HepG2 (cell line): ENCODE measurements around the gene RFC1. TPM values are rescaled to one million over a fixed set of nuclear protein-coding genes. Genes with fewer than 3 reads are reported as not detected.

ENCODE experiments used
- CREM ChIP-seq, 2 experiments: sonication (generic) in 1 of 2; formaldehyde crosslinking in 1 of 2; IDR thresholded peaks; 2 replicates each; pipeline versions ENCODE4 v1.4.0 to v1.6.1; 2016 to 2020; ENCODE audit warnings: antibody characterized with exemption in 1 of 2, mild to moderate bottlenecking in 1 of 2, missing genetic modification reagents in 1 of 2
- DNMT1 ChIP-seq: sonication (generic); formaldehyde crosslinking; IDR thresholded peaks from 2 replicates; pipeline ENCODE4 v1.5.1; 2020; ENCODE audit warnings: mild to moderate bottlenecking, missing genetic modification reagents
- FOXK1 ChIP-seq: sonication (generic); formaldehyde crosslinking; IDR thresholded peaks from 2 replicates; pipeline ENCODE4 v1.4.0; 2020; ENCODE audit warnings: low read depth, missing genetic modification reagents, borderline replicate concordance
- GATAD1 ChIP-seq: IDR thresholded peaks from 2 replicates; pipeline ENCODE4 v1.6.1; 2016; ENCODE audit warnings: missing genetic modification reagents, missing compliant biosample characterization
- HDAC2 ChIP-seq: sonication (generic); formaldehyde crosslinking; IDR thresholded peaks from 2 replicates; pipeline ENCODE4 v1.4.0; 2020; ENCODE audit warnings: missing genetic modification reagents
- HES4 ChIP-seq: sonication (generic); formaldehyde crosslinking; IDR thresholded peaks from 2 replicates; pipeline ENCODE4 v1.9.0; 2021; ENCODE audit warnings: mild to moderate bottlenecking, missing genetic modification reagents, borderline replicate concordance
- HNRNPUL1 ChIP-seq: fragments of 200-400 bp; formaldehyde crosslinking; IDR thresholded peaks from 2 replicates; pipeline ENCODE4 v1.6.1; 2017; ENCODE audit warnings: low read depth, mild to moderate bottlenecking, low read length, moderate library complexity
- ISL2 ChIP-seq: sonication (generic); formaldehyde crosslinking; IDR thresholded peaks from 2 replicates; pipeline ENCODE4 v1.5.0; 2020; ENCODE audit warnings: missing genetic modification reagents
- JARID2 ChIP-seq: sonication (generic); formaldehyde crosslinking; IDR thresholded peaks from 2 replicates; pipeline ENCODE4 v1.8.1; 2023; ENCODE audit warnings: missing genetic modification reagents, inconsistent platforms; ENCODE audit not compliant: insufficient replicate concordance
- KDM5A ChIP-seq: fragments of 200-600 bp; sonication (generic); IDR thresholded peaks from 2 replicates; pipeline ENCODE4 v1.7.0; 2018; ENCODE audit warnings: antibody characterized with exemption, mild to moderate bottlenecking, low read length, borderline replicate concordance
- KDM6A ChIP-seq: IDR thresholded peaks from 2 replicates; pipeline ENCODE4 v1.6.1; 2016; ENCODE audit warnings: low read depth
- KLF13 ChIP-seq: sonication (generic); formaldehyde crosslinking; IDR thresholded peaks from 2 replicates; pipeline ENCODE4 v1.4.0; 2020; ENCODE audit warnings: mild to moderate bottlenecking, missing genetic modification reagents
- MIXL1 ChIP-seq: IDR thresholded peaks from 2 replicates; pipeline ENCODE4 v1.6.1; 2016
- NCOA2 ChIP-seq: sonication (generic); formaldehyde crosslinking; IDR thresholded peaks from 2 replicates; pipeline ENCODE4 v1.8.0; 2022; ENCODE audit warnings: inconsistent platforms
- NFIC ChIP-seq: IDR thresholded peaks from 2 replicates; pipeline ENCODE4 v1.6.1; 2012; ENCODE audit warnings: mild to moderate bottlenecking, low read length, inconsistent platforms
- NKX3-1 ChIP-seq: sonication (generic); formaldehyde crosslinking; IDR thresholded peaks from 2 replicates; pipeline ENCODE4 v1.5.0; 2020; ENCODE audit warnings: missing genetic modification reagents
- NR2F6 ChIP-seq, 2 experiments: IDR thresholded peaks; 2 replicates each; pipeline ENCODE4 v1.6.1; 2016; ENCODE audit warnings: antibody characterized with exemption in 1 of 2, mild to moderate bottlenecking in 1 of 2
- ONECUT2 ChIP-seq: sonication (generic); formaldehyde crosslinking; IDR thresholded peaks from 2 replicates; pipeline ENCODE4 v1.4.0; 2020; ENCODE audit warnings: missing genetic modification reagents
- PITX1 ChIP-seq: sonication (generic); formaldehyde crosslinking; IDR thresholded peaks from 2 replicates; pipeline ENCODE4 v1.5.1; 2020; ENCODE audit warnings: mild to moderate bottlenecking, missing genetic modification reagents
- RARA ChIP-seq: IDR thresholded peaks from 2 replicates; pipeline ENCODE4 v1.6.1; 2016; ENCODE audit warnings: missing genetic modification reagents, missing compliant biosample characterization
- SETDB1 ChIP-seq: sonication (generic); formaldehyde crosslinking; IDR thresholded peaks from 2 replicates; pipeline ENCODE4 v1.5.1; 2020; ENCODE audit warnings: missing genetic modification reagents, mild to moderate bottlenecking, borderline replicate concordance
- SIN3B ChIP-seq: fragments of 150-350 bp; IDR thresholded peaks from 2 replicates; pipeline ENCODE4 v1.6.1; 2014; ENCODE audit warnings: low read length
- SNAI1 ChIP-seq: sonication (generic); formaldehyde crosslinking; IDR thresholded peaks from 2 replicates; pipeline ENCODE4 v1.5.0; 2020; ENCODE audit warnings: mild to moderate bottlenecking, missing genetic modification reagents, borderline replicate concordance
- ZNF746 ChIP-seq: sonication (generic); formaldehyde crosslinking; IDR thresholded peaks from 2 replicates; pipeline ENCODE4 v1.8.0; 2022; ENCODE audit warnings: mild to moderate bottlenecking, missing genetic modification reagents
- polyA plus RNA-seq, 8 experiments: library from polyadenylated mRNA; depleted of rRNA in 3 of 8; stranded (reverse) in 7 of 8; unstranded in 1 of 8; fragments of >200 nt; fragmentation: Illumina TruSeq in 4 of 8; extraction: Trizol in 4 of 8; gene quantifications; 2 replicates each; pipeline versions ENCODE4 v1.2.1 to v1.2.3, GENCODE V29; 2011 to 2016; ENCODE audit warnings: low read depth in 4 of 8, missing spikeins in 1 of 8, mixed read lengths in 1 of 8; ENCODE audit not compliant: insufficient read depth in 1 of 8
- total RNA-seq, 5 experiments: library from RNA; depleted of rRNA; stranded (reverse); fragments of >200 nt; fragmentation: Illumina TruSeq; extraction: Trizol; gene quantifications; 2 replicates each; pipeline ENCODE4 v1.2.3, GENCODE V29; 2016; ENCODE audit warnings: low read depth in 1 of 5
- TF ChIP-seq, protein P1 (sequence below): sonication (generic); formaldehyde crosslinking; IDR thresholded peaks from 2 replicates; pipeline ENCODE4 v1.4.0; 2020; ENCODE audit warnings: low read depth, missing genetic modification reagents
- TF ChIP-seq, protein P2 (sequence below): sonication (generic); formaldehyde crosslinking; IDR thresholded peaks from 2 replicates; pipeline ENCODE4 v1.4.0; 2020; ENCODE audit warnings: missing genetic modification reagents
- TF ChIP-seq, protein P3 (sequence below): IDR thresholded peaks from 2 replicates; pipeline ENCODE4 v1.6.1; 2016; ENCODE audit warnings: low read depth, control low read depth

The RFC1 gene
- total and polyA plus RNA-seq, 2 of the 13 experiments (the other 11 are each of a cell fraction or from before 2014, with no cell fraction given), result 15.9 to 78.8 TPM

DNA sequence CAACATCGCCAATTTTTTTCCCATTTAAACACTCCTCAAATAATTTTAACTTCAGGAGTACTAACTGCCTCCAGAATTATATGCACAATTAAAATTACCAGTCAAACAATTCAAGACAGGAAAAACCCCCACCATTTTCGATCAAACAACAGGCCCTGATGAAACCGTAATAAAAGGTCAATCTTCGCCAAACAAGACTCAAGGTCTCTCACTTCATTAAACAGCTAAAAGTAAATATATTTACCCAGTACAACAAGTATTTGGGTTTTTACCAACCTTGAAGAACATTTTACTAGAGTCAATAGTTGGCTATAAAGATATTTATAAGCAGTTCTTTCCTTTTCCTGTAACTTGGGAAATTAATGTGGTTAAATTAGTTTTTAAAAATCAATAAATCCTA lies 28.3 kb downstream of the RFC1 start (continued):
- TF ChIP-seq GATAD1 (CRISPR knock-in tag) (0 out of 2 replicates have a peak, but pooled peaks have one; percentile 28), FOXK1 (CRISPR knock-in tag) (peak; percentile 69; the same call in 1 of the 2 replicates), SIN3B (no peak), NFIC (peak; percentile 69; the same call in 1 of the 2 replicates), ZNF746 (CRISPR knock-in tag) (no peak), CREM (IDR thresholded peaks at IDR 0.05) (peak; percentile 69), CREM (CRISPR knock-in tag; IDR thresholded peaks at IDR 0.05) (no peak), HDAC2 (peak; percentile 89), ONECUT2 (CRISPR knock-in tag) (peak; percentile 42; the same call in 1 of the 2 replicates), RARA (CRISPR knock-in tag) (peak; percentile 80), SNAI1 (CRISPR knock-in tag) (no peak), ISL2 (CRISPR knock-in tag) (peak; percentile 93), NKX3-1 (CRISPR knock-in tag) (no peak), HNRNPUL1 (no peak), NR2F6 (IDR thresholded peaks at IDR 0.05) (peak; percentile 93), NR2F6 (CRISPR knock-in tag; IDR thresholded peaks at IDR 0.05) (peak; percentile 95), MIXL1 (CRISPR knock-in tag) (peak; percentile 95), KLF13 (CRISPR knock-in tag) (no peak), PITX1 (peak; percentile 60; the same call in 1 of the 2 replicates), HES4 (CRISPR knock-in tag) (no peak), KDM6A (CRISPR knock-in tag) (0 out of 2 replicates have a peak, but pooled peaks have one; percentile 43), JARID2 (CRISPR knock-in tag) (no peak), NCOA2 (CRISPR knock-in tag) (peak; percentile 93), DNMT1 (CRISPR knock-in tag) (no peak), KDM5A (no peak), SETDB1 (CRISPR knock-in tag) (no peak)
- TF ChIP-seq, protein P1, sequence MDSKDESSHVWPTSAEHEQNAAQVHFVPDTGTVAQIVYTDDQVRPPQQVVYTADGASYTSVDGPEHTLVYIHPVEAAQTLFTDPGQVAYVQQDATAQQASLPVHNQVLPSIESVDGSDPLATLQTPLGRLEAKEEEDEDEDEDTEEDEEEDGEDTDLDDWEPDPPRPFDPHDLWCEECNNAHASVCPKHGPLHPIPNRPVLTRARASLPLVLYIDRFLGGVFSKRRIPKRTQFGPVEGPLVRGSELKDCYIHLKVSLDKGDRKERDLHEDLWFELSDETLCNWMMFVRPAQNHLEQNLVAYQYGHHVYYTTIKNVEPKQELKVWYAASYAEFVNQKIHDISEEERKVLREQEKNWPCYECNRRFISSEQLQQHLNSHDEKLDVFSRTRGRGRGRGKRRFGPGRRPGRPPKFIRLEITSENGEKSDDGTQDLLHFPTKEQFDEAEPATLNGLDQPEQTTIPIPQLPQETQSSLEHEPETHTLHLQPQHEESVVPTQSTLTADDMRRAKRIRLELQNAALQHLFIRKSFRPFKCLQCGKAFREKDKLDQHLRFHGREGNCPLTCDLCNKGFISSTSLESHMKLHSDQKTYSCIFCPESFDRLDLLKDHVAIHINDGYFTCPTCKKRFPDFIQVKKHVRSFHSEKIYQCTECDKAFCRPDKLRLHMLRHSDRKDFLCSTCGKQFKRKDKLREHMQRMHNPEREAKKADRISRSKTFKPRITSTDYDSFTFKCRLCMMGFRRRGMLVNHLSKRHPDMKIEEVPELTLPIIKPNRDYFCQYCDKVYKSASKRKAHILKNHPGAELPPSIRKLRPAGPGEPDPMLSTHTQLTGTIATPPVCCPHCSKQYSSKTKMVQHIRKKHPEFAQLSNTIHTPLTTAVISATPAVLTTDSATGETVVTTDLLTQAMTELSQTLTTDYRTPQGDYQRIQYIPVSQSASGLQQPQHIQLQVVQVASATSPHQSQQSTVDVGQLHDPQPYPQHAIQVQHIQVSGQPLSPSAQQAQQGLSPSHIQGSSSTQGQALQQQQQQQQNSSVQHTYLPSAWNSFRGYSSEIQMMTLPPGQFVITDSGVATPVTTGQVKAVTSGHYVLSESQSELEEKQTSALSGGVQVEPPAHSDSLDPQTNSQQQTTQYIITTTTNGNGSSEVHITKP, result no peak
- TF ChIP-seq, protein P2, sequence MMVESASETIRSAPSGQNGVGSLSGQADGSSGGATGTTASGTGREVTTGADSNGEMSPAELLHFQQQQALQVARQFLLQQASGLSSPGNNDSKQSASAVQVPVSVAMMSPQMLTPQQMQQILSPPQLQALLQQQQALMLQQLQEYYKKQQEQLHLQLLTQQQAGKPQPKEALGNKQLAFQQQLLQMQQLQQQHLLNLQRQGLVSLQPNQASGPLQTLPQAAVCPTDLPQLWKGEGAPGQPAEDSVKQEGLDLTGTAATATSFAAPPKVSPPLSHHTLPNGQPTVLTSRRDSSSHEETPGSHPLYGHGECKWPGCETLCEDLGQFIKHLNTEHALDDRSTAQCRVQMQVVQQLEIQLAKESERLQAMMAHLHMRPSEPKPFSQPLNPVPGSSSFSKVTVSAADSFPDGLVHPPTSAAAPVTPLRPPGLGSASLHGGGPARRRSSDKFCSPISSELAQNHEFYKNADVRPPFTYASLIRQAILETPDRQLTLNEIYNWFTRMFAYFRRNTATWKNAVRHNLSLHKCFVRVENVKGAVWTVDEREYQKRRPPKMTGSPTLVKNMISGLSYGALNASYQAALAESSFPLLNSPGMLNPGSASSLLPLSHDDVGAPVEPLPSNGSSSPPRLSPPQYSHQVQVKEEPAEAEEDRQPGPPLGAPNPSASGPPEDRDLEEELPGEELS (CRISPR knock-in tag), result peak; percentile 91
- TF ChIP-seq, protein P3, sequence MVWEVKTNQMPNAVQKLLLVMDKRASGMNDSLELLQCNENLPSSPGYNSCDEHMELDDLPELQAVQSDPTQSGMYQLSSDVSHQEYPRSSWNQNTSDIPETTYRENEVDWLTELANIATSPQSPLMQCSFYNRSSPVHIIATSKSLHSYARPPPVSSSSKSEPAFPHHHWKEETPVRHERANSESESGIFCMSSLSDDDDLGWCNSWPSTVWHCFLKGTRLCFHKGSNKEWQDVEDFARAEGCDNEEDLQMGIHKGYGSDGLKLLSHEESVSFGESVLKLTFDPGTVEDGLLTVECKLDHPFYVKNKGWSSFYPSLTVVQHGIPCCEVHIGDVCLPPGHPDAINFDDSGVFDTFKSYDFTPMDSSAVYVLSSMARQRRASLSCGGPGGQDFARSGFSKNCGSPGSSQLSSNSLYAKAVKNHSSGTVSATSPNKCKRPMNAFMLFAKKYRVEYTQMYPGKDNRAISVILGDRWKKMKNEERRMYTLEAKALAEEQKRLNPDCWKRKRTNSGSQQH (CRISPR knock-in tag), result no peak
